GM21447 (cell line): ENCODE results near the gene FHIT.

Experiments
- ATAC-seq: cut with Tn5 transposase; IDR thresholded peaks from one replicate; pipeline ENCODE4 v1.9.1; 2021; ENCODE audit not compliant: unreplicated experiment

FHIT gene

GRCh38 chr3:60781935-60782334 is 469.3 kb downstream of the FHIT start:
- no peak for ATAC-seq

- ATAC-seq, result no peak
Observed at GRCh38 chr3:60779637-60780036, 471.6 kb downstream of the FHIT start.

GRCh38 chr3:60775985-60776384 is 475.3 kb downstream of the FHIT start:
- no peak for ATAC-seq

- ATAC-seq, result no peak
Observed at GRCh38 chr3:60774617-60775016, 476.6 kb downstream of the FHIT start.

GRCh38 chr3:60772584-60772983 is 478.7 kb downstream of the FHIT start:
- no peak for ATAC-seq

GRCh38 chr3:60771766-60772165 is 479.5 kb downstream of the FHIT start:
- ATAC-seq, result no peak

GRCh38 chr3:60770532-60770931 is 480.7 kb downstream of the FHIT start:
- ATAC-seq, result no peak

GRCh38 chr3:60767536-60767935 is 483.7 kb downstream of the FHIT start:
- ATAC-seq, result no peak

- ATAC-seq, result no peak
Observed at GRCh38 chr3:60765776-60766175, 485.5 kb downstream of the FHIT start.

GRCh38 chr3:60764870-60765269 is 486.4 kb downstream of the FHIT start:
- ATAC-seq, result no peak

GRCh38 chr3:60760145-60760544 is 491.1 kb downstream of the FHIT start:
- no peak for ATAC-seq

GRCh38 chr3:60759439-60759838 is 491.8 kb downstream of the FHIT start:
- no peak for ATAC-seq

GRCh38 chr3:60758831-60759230 is 492.4 kb downstream of the FHIT start:
- ATAC-seq, result no peak

GRCh38 chr3:60758171-60758570 is 493.1 kb downstream of the FHIT start:
- ATAC-seq, result no peak

GRCh38 chr3:60757724-60758123 is 493.5 kb downstream of the FHIT start:
- ATAC-seq, result no peak

GRCh38 chr3:60756241-60757030 is 494.8 kb downstream of the FHIT start:
- ATAC-seq, result no peak

GRCh38 chr3:60755094-60755493 is 496.2 kb downstream of the FHIT start:
- no peak for ATAC-seq

- no peak for ATAC-seq
Observed at GRCh38 chr3:60754617-60755016, 496.6 kb downstream of the FHIT start.

- no peak for ATAC-seq
Observed at GRCh38 chr3:60752809-60753208, 498.4 kb downstream of the FHIT start.

- no peak for ATAC-seq
Observed at GRCh38 chr3:60746695-60747416, 504.4 kb downstream of the FHIT start.

- ATAC-seq, result no peak
Observed at GRCh38 chr3:60746043-60746638, 505.1 kb downstream of the FHIT start.

GRCh38 chr3:60743631-60744164 is 507.6 kb downstream of the FHIT start:
- ATAC-seq, result no peak
